ENCODE measurements around the gene CUX1.

- TF ChIP-seq, protein P1, sequence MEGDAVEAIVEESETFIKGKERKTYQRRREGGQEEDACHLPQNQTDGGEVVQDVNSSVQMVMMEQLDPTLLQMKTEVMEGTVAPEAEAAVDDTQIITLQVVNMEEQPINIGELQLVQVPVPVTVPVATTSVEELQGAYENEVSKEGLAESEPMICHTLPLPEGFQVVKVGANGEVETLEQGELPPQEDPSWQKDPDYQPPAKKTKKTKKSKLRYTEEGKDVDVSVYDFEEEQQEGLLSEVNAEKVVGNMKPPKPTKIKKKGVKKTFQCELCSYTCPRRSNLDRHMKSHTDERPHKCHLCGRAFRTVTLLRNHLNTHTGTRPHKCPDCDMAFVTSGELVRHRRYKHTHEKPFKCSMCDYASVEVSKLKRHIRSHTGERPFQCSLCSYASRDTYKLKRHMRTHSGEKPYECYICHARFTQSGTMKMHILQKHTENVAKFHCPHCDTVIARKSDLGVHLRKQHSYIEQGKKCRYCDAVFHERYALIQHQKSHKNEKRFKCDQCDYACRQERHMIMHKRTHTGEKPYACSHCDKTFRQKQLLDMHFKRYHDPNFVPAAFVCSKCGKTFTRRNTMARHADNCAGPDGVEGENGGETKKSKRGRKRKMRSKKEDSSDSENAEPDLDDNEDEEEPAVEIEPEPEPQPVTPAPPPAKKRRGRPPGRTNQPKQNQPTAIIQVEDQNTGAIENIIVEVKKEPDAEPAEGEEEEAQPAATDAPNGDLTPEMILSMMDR (IDR thresholded peaks at IDR 0.05; ENCODE audit: low read length) = no peak
- TF ChIP-seq EZH2phosphoT487 (IDR thresholded peaks at IDR 0.05; ENCODE audit: low read length) = no peak
- TF ChIP-seq EZH2 (optimal IDR thresholded peaks at IDR 0.05; ENCODE audit: low read depth, low read length) = no peak
These were observed 63.0 kb downstream of the CUX1 start for GRCh38 chr7:101880282-101881054.

All from MM.1S (cell line).